T-helper 1 cell treated with Interleukin-12 subunit alpha and Interleukin-12 subunit beta and Interleukin-4 antibody, amounts not matched to agents 30 ng/mL and 1 ng/mL, for 36 hours (primary cell): ENCODE results near the gene TARS2. TPM values are rescaled to one million over a fixed set of nuclear protein-coding genes. Genes with fewer than 3 reads are reported as not detected.

Source experiments
- intact Hi-C: fragments of 100-400 bp; cut with micrococcal nuclease; formaldehyde crosslinking; loops from one replicate; pipeline ENCODE4 v1.15.1; 2024
- total RNA-seq: library from RNA; stranded (reverse); gene quantifications from 2 replicates; pipeline ENCODE4 v1.2.3, GENCODE V29; 2022

Gene TARS2, protein sequence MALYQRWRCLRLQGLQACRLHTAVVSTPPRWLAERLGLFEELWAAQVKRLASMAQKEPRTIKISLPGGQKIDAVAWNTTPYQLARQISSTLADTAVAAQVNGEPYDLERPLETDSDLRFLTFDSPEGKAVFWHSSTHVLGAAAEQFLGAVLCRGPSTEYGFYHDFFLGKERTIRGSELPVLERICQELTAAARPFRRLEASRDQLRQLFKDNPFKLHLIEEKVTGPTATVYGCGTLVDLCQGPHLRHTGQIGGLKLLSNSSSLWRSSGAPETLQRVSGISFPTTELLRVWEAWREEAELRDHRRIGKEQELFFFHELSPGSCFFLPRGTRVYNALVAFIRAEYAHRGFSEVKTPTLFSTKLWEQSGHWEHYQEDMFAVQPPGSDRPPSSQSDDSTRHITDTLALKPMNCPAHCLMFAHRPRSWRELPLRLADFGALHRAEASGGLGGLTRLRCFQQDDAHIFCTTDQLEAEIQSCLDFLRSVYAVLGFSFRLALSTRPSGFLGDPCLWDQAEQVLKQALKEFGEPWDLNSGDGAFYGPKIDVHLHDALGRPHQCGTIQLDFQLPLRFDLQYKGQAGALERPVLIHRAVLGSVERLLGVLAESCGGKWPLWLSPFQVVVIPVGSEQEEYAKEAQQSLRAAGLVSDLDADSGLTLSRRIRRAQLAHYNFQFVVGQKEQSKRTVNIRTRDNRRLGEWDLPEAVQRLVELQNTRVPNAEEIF
- total RNA-seq, result 38.0 and 40.8 TPM in 2 replicates

DNA sequence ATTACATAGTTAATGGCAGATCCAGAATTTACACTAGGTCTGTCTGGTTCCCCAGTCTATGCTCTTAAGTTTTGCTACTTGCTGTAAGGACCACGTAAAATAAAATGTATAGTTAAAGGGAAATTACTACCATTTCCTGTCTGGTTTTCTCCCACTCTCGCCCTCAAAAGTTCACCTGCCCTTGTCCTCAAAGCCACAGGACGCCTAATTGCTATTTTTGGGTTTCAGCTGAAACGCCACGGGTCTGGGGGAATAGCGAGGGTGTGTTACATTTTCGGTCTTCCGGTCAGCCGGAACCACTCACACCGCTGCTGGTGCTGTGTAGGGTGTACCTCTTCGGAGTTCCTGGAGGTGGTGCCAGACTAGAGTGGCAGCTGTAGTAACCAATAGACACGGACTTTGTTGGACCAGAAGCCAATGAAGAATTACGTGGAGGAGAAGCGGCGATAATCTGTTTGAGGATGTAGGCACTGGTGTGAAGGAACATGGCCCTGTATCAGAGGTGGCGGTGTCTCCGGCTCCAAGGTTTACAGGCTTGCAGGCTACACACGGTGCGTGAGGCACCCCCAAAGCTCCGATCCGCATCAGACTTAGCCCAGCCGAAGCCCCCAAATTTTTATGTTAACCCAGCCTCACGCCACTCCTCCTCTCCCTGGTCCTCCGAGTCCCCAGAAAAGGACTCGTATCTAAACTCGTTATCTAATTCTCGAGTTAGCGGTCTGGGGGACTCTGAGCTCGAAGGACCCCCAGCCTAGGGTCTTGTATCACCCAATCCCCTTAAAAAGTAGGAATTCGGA, at the start of gene TARS2:
Gene TARS2 (plus strand): TSS at position 454 of the 797 bp plus-strand sequence. CDS start 32 bp downstream, at position 486.
- intact Hi-C loops, result loop anchor here (1.0 to 10.0 kb wide), 15 partner anchors 28 to 570 kb away; partner anchors contain the start of genes ADAMTSL4, CDC42SE1, CERS2 and ENSA

DNA sequence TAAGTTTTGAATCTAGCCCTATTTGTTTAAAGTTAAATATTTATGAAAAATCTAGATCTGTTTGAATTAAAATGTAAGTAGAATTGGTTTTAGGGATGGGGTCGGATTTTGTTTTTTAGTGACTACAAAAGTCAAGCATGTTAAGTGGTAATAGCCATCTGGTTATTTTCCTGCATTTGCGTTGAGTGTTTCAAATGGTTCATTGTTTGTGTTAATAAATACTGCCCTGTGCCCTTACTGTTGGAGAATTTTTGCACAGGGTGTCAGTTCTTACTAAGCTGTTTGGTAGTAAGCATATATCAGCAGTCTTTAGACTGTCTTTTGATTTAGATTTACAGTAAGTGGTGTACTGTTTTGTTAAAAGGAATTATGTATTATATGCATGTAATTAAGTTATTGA, 46.1 kb upstream of the TARS2 start:
- intact Hi-C loops, result no loop called here

DNA sequence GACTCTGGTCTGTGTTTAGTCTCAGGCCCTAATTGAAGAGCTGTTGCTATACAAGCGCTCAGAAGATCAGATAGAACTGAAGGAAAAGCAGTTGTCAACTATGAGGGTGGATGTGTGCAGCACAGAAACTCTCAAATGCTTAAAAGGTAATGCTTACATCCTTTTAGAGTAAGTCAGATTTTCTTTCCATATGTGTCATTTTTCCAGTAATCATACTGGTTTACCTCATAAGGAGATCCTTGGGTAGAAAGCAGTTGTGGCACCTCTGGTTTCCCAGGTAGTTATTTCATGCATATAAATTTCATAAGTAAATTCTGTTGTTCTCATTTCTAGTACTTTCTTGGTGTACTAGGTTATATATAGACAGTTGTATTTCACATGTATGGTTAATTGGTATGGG, 43.0 kb upstream of the TARS2 start:
- intact Hi-C loops, result no loop called here

DNA sequence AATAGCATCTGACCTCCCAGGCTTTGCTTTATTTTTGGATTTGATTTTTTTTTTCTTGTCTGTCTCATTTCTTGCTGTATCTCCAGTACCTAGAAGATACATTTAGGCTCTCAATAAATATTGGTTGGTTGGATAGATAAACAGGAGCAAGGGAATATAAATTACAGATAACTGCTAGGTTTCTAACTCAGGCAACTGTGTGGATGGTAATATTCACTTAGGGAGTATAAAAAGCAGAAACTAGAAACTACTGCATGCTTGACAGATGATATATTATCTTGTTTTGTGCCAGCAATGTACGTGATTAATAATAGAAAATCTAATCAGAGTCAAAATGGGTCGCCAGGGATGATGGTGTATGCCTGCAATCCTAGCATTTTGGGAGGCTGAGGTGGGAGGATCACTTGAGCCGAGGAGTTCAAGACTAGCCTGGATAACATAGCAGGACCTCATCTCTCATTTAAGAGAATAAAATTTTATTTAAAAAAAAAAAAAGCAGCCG, 31.0 kb upstream of the TARS2 start:
- intact Hi-C loops, result no loop called here

DNA sequence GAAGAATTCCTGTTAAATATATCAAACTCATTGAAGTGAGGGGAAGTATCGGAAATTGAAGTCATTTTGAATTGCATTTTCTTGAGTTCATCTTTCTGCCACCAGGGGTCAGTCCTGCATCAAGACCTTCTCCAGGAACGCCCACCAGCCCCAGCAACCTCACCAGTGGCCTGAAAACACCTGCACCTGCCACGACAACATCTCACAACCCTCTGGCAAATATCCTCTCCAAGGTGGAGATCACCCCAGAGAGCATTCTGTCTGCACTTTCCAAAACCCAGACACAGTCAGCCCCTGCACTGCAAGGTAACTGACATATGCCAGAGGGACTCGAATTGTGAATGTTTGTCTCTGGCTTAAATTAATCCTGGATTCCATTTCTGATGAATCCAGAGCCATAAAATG, 22.8 kb upstream of the TARS2 start:
- intact Hi-C loops, result loop anchor here (1.0 to 2.0 kb wide), 8 partner anchors 42 to 515 kb away; partner anchors contain the start of gene FALEC

DNA sequence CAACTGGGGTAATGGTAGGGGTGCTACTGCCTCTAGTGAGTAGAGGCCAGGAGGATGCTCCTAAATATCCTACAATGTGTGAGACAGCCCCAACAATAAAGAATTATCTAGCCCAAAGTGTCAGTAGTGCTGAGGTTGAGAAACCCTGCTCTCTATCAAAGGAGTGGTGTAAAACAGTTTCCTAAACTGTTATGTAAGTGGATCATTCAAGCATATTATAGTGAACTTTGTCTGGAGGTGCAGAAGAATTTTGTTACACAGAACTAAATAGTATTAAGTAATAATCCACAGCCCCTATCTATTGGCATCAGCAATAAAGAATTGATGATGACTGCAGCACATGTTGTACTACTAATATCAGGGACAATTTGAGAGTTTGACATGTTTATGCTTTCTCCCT, 20.3 kb upstream of the TARS2 start:
- intact Hi-C loops, result no loop called here

DNA sequence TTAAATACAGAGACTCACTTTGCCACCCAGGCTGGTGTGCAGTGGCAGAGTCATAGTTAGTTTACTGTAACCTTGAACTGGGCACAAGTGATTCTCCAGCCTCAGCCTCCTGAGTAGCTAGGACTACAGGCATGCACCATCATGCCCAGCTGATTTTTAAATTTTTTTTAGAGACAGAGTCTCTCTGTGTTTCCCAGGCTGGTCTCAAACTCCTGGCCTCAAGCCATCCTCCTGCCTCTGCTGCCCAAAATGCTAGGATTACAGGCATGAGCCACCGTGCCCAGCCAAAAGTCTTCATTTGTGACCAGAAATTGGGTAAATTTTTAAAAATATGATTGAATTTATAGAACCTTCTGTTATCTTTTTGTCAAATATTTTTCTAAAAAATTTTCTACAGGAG, 17.9 kb upstream of the TARS2 start:
- intact Hi-C loops, result no loop called here

DNA sequence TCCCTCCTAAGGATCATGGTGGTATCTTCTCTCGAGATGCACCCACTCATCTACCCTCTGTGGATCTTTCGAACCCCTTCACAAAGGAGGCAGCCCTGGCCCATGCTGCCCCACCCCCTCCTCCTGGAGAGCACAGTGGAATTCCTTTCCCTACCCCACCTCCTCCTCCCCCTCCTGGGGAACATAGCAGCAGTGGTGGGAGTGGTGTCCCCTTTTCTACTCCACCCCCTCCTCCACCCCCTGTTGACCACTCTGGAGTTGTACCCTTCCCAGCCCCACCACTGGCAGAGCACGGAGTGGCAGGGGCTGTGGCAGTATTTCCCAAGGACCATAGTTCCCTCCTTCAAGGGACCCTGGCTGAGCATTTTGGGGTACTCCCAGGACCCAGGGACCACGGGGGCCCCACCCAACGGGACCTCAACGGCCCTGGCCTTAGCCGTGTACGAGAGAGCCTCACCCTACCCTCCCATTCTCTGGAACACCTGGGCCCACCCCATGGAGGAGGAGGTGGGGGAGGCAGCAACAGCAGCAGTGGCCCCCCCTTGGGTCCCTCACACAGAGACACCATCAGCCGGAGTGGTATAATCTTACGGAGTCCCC, 14.5 kb upstream of the TARS2 start:
- intact Hi-C loops, result no loop called here

DNA sequence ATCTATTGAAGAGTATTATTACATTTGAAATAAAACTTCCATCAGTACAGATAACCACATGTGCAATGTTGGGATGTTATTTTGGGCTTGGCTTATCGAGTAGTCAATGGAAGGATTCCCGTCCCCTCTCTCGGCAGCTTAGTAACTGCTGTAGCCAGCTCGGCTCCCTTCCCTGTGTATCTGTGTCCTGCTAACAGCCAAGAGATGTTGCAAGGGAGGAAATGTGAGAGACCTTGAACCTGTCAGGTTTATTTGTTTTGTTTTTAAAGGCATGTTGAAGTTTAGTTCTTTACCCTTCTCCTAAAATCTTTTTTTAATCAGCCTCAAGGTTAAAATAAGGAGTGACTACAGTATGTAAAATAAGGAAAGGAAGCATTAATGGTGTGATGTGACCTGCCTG, 13.6 kb upstream of the TARS2 start:
- intact Hi-C loops, result no loop called here

DNA sequence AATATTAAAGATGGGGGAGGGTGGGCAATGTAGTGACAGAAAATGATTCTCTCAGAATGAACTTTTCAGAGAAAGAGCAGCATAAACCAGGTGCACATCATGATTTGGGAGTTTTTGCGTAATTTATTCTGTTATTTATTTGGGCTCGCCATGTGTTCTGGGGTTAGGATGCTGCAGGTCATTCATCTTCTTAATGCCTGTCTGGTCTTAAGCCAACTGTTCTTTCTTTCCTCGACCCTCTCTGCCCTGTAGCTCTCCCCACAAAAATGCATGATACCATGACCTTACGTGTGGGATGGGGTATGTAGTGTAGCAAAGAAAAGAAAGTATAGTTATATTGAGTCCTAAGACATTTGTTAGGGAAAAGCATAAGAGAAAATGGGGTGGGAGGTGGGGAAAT, 12.3 kb upstream of the TARS2 start:
- intact Hi-C loops, result no loop called here

DNA sequence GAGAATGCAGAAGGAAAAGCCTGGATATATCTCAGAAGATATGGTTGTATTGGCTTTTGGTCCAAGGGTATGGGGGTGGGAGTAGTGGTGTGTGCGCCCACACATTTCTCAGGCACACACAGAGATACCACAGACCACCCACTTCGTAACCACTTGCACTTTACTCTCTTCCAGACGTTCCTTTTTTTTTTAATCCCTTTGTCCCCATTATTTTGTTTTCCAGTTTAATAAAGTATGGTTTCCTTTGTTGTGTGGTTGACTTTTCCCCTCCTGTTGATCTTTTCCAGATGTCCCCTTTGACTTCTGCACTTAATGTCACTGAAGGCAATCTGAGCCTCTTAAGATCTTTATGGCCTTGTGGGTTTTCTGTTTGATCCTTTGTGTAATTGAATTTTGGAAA, 10.5 kb upstream of the TARS2 start:
- intact Hi-C loops, result no loop called here

DNA sequence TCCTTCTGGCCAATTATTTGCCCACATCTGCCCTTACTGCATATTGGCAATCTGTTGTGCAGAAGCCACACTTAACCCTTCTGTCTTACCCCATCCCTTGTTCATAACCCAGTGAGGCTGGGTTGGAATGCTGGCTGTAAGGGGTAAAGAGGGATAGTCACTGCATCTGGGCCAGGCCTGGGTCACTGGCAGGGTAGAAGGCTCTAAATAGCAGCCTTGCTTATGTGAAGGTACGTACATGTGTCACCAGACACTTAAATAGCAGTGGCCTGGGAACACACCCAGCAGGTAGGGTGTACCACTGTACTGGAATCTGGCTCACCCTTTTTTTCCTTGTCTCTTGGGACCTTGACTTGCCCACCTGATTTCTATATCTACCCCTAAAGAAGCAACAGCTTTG, 9.9 kb upstream of the TARS2 start:
- intact Hi-C loops, result no loop called here

DNA sequence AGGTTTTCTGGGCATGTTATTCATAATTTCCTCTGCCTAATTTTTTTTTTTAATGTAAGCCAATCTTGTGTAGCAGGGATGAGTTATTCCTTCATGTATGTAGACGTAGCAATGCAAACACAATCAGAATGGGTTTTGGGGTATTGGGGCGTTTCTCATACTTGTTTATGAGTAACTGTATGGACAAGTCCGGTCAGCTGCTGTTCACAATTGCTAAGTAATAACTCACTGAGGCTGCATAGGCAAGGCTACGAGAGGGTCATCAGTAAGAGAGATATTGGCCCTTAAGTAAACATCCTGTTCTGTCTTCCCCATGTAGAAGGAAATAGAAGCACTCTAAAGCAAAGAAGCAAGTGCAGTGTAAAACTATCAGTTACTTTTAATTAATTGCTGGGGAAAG, 9.5 kb upstream of the TARS2 start:
- intact Hi-C loops, result no loop called here

DNA sequence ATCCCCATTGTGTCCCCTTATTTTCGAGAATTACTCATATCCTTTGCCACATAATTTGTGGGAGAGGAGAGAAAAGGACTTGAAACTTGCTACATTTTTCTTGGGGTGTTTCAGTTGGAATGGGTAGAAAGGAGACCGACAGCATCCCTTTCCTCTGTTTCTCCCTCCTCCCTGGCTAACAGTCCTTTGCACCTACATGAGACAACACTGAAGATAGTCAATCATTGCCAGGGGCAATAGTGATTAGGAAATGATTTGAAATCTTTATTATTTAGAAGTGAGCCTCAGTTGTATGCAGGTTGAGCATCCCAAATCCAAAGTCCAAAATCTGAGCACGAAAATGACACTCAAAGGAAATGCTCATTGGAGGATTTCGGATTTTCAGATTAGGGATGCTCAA, 7.8 kb upstream of the TARS2 start:
- intact Hi-C loops, result no loop called here

DNA sequence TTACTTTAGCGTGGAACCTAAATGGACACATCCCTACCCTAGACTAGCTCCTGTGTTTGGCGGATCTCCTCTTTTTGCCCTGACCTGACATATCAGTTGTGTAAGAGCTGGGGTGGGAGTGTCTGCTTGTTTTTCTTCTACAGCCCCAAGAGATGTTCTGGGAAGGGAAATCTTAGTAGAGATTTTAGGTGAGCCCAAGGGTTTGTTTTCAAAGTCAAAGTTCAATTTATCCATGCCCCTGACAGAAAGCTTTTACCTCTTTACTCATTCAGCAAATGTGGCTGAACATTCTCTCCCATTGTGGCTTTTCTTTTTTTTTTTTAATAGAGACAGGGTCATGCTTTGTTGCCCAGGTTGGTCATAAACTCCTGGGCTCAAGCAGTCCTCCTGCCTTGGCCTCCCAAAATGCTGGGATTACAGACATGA, 7.3 kb upstream of the TARS2 start:
- intact Hi-C loops, result loop anchor here (10.0 kb wide), 1 partner anchor 545 kb away; the partner anchor contains the start of gene MTMR11

DNA sequence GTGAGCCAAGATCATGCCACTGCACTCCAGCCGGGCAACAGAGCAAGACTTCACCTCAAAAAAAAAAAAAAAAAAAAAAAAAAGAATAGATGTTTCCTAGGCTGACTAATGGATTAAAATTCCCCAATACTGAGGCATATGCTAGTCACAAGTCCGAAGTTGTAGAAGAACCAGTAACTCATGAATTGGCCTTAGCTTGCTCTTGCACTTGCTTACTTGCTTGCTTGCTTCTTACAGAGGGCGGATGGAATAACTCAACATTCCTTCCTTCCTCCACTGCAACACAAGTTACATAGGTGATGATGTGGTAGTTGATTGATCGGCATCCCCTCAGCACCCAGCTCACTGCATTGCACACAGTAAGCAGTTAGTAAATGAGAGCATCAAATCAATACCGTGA, 2.8 kb upstream of the TARS2 start:
- intact Hi-C loops, result loop anchor here (10.0 kb wide), 1 partner anchor 550 kb away; the partner anchor contains the start of gene MTMR11

DNA sequence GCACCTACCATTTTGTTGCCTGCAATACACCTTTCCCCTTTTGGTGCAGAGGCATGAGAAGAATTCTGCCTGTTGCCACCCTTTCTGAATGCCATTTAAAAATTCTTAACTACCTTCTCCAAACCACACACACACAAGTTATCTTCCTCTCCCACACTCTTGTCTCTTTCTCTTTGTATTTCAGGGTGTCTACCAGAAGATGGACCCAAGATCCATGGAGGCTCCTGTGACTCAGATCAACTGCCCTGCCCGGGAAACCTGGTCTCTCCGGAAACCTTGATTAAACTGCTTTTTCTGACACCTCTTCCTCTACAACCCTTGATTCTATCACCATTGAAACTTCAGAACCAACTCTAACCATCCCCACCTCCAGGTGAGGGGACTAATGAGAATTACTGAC, 2.4 kb upstream of the TARS2 start:
- intact Hi-C loops, result loop anchor here (5.0 to 10.0 kb wide), 3 partner anchors 62 to 572 kb away; partner anchors contain the start of genes ADAMTSL4, CDC42SE1 and MTMR11

DNA sequence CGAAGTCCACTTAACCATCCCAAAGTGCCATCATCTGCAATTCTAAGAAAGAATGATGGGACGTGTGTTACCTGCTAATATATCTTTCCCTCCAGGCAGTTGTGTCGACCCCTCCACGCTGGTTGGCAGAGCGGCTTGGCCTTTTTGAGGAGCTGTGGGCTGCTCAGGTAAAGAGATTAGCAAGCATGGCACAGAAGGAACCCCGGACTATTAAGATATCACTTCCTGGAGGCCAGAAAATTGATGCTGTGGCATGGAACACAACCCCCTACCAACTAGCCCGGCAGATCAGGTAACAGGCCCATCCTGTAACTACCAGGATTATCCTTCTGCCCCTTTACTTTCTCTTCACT, 520 bp downstream of the TARS2 start:
- intact Hi-C loops, result loop anchor here (1.0 to 10.0 kb wide), 15 partner anchors 28 to 570 kb away; partner anchors contain the start of genes ADAMTSL4, CDC42SE1, CERS2 and ENSA

DNA sequence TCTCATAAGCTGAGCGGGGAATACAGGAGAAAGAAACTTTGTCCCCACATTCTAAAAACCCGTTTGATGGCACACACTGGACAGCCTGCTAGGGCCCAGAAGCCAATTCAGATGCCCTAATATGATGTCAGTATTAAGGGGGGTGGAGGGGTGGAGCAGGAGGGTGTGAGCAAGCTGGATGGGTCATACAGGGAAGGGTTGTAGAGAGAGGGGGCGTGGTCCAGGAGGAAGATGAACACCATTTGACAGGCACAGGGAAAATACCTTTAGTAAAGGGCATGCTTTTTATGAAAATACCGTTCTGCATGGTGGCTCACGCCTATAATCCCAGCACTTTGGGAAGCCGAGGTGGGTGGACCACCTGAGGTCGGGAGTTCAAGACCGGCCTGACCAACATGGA, 6.0 kb downstream of the TARS2 start:
- intact Hi-C loops, result no loop called here

DNA sequence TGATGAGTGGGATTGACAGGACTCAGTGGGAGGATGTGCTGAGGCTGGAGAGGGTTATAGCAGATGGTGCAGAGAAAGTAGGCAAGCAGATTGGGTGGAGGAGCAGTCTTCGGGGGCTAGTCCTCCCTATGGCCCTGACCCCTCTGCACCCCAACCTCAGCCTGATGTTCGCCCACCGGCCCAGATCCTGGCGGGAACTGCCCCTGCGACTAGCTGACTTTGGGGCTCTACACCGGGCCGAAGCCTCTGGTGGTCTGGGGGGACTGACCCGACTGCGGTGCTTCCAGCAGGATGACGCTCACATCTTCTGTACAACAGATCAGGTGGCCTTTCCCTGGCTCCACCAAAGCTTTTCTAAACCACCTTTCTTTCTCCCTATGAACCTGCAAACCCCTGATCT, 11.1 kb downstream of the TARS2 start:
- intact Hi-C loops, result no loop called here

DNA sequence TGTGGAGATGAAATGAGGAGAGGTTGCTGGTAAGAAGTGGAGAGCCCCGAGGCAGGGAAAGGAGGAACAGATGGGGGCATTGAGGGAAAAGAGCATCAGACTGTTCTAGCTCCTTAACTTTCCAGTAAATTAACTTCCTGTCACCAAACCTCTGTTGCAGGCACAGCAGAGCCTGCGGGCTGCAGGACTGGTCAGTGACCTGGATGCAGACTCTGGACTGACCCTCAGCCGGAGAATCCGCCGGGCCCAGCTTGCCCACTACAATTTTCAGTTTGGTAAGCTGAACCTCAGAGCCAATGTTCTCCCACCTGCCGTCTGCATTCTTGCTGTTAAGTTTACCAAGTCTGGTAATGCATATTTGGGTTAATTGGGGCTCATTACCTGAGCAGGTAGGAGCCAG, 18.2 kb downstream of the TARS2 start:
- intact Hi-C loops, result no loop called here
